ENCODE results near the gene UPF2. TPM values are rescaled to one million over a fixed set of nuclear protein-coding genes. Genes with fewer than 3 reads are reported as not detected.
"Not testable (repeated sequence)": the region's sequence is repeated elsewhere in the genome, so short reads cannot be mapped to it uniquely, and the experiment has no call there.

Gene UPF2
- total and polyA plus RNA-seq, 2 donors, result 20.2 to 31.4 TPM

GRCh38 chr10:12022580-12023257, 19.9 kb downstream of the UPF2 start:
- Histone ChIP-seq H3K27ac (ENCODE audit: low read depth) (no peak overlapping the region), H3K4me1 (ENCODE audit: insufficient read depth) (no peaks in the 10 kb centered on the region), H3K4me3 (ENCODE audit: low read depth, low read length) (no peak overlapping the region), H3K36me3 (ENCODE audit: insufficient read depth) (no peaks in the 10 kb centered on the region)
- no peak for DNase-seq (ENCODE audit: extremely low spot score)
- 71% methylated on average over 1 of the region's 1 CpG for WGBS

- Histone ChIP-seq H3K27ac (ENCODE audit: low read depth) (no peak overlapping the region), H3K4me1 (ENCODE audit: insufficient read depth) (no peaks in the 10 kb centered on the region), H3K36me3 (ENCODE audit: insufficient read depth) (no peaks in the 10 kb centered on the region), H3K4me3 (ENCODE audit: low read depth, low read length) (no peak overlapping the region)
- 91% methylated on average over 2 of the region's 2 CpGs for WGBS
- DNase-seq (ENCODE audit: extremely low spot score), result no peak
These were observed 22.0 kb downstream of the UPF2 start for GRCh38 chr10:12020574-12020973.

GRCh38 chr10:12019283-12019971, 23.2 kb downstream of the UPF2 start:
- Histone ChIP-seq H3K4me3 (ENCODE audit: low read depth, low read length) (no peak overlapping the region), H3K4me1 (ENCODE audit: insufficient read depth) (no peaks in the 10 kb centered on the region), H3K27ac (ENCODE audit: low read depth) (peak overlapping the region; percentile 23), H3K36me3 (ENCODE audit: insufficient read depth) (no peaks in the 10 kb centered on the region)
- no peak for DNase-seq (ENCODE audit: extremely low spot score)
- WGBS, result 61% methylated on average over 9 of the region's 9 CpGs

- Histone ChIP-seq H3K27ac (ENCODE audit: low read depth) (no peak overlapping the region), H3K4me3 (ENCODE audit: low read depth, low read length) (no peak overlapping the region), H3K36me3 (ENCODE audit: insufficient read depth) (no peaks in the 10 kb centered on the region), H3K4me1 (ENCODE audit: insufficient read depth) (no peaks in the 10 kb centered on the region)
- no peak for DNase-seq (ENCODE audit: extremely low spot score)
- 86% methylated on average over 6 of the region's 6 CpGs for WGBS
These were observed 23.9 kb downstream of the UPF2 start for GRCh38 chr10:12018438-12019282.

GRCh38 chr10:12013926-12014325, 28.7 kb downstream of the UPF2 start:
- WGBS, result 95% methylated on average over 1 of the region's 1 CpG
- H3K27ac ChIP-seq (ENCODE audit: low read depth), result no peak overlapping the region
- H3K4me3 ChIP-seq (ENCODE audit: low read depth, low read length), result no peak overlapping the region
- no peaks in the 10 kb centered on the region for H3K4me1 ChIP-seq (ENCODE audit: insufficient read depth)
- DNase-seq (ENCODE audit: extremely low spot score), result no peak
- H3K36me3 ChIP-seq (ENCODE audit: insufficient read depth), result peaks cover 4% of the 10 kb centered on the region

GRCh38 chr10:12013391-12013790, 29.2 kb downstream of the UPF2 start:
- not testable (repeated sequence) for H3K27ac ChIP-seq (ENCODE audit: low read depth); DNase-seq (ENCODE audit: extremely low spot score); H3K4me3 ChIP-seq (ENCODE audit: low read depth, low read length); H3K36me3 ChIP-seq (ENCODE audit: insufficient read depth); H3K4me1 ChIP-seq (ENCODE audit: insufficient read depth)
- 97% methylated on average over 6 of the region's 6 CpGs for WGBS

- Histone ChIP-seq H3K27ac (ENCODE audit: low read depth) (no peak overlapping the region), H3K4me3 (ENCODE audit: low read depth, low read length) (no peak overlapping the region), H3K36me3 (ENCODE audit: insufficient read depth) (peaks cover 5% of the 10 kb centered on the region), H3K4me1 (ENCODE audit: insufficient read depth) (no peaks in the 10 kb centered on the region)
- no peak for DNase-seq (ENCODE audit: extremely low spot score)
- 97% methylated on average over 4 of the region's 4 CpGs for WGBS
These were observed 32.3 kb downstream of the UPF2 start for GRCh38 chr10:12010353-12010752.

GRCh38 chr10:12008842-12009241, 33.8 kb downstream of the UPF2 start:
- not testable (repeated sequence) for H3K27ac ChIP-seq (ENCODE audit: low read depth); H3K4me1 ChIP-seq (ENCODE audit: insufficient read depth); H3K36me3 ChIP-seq (ENCODE audit: insufficient read depth); DNase-seq (ENCODE audit: extremely low spot score); H3K4me3 ChIP-seq (ENCODE audit: low read depth, low read length)

- 85% methylated on average over 4 of the region's 4 CpGs for WGBS
- peaks cover 7% of the 10 kb centered on the region for H3K36me3 ChIP-seq (ENCODE audit: insufficient read depth)
- no peak overlapping the region for H3K27ac ChIP-seq (ENCODE audit: low read depth)
- DNase-seq (ENCODE audit: extremely low spot score), result no peak
- no peak overlapping the region for H3K4me3 ChIP-seq (ENCODE audit: low read depth, low read length)
- H3K4me1 ChIP-seq (ENCODE audit: insufficient read depth), result no peaks in the 10 kb centered on the region
These were observed 35.9 kb downstream of the UPF2 start for GRCh38 chr10:12006671-12007070.

- Histone ChIP-seq H3K4me3 (ENCODE audit: low read depth, low read length) (no peak overlapping the region), H3K36me3 (ENCODE audit: insufficient read depth) (peaks cover 3% of the 10 kb centered on the region), H3K4me1 (ENCODE audit: insufficient read depth) (no peaks in the 10 kb centered on the region), H3K27ac (ENCODE audit: low read depth) (no peak overlapping the region)
- DNase-seq (ENCODE audit: extremely low spot score), result no peak
- WGBS, result 77% methylated on average over 6 of the region's 6 CpGs
These were observed 48.7 kb downstream of the UPF2 start for GRCh38 chr10:11993834-11994468.

GRCh38 chr10:11988924-11989323, 53.7 kb downstream of the UPF2 start:
- WGBS, result 86% methylated on average over 1 of the region's 1 CpG
- no peaks in the 10 kb centered on the region for H3K4me1 ChIP-seq (ENCODE audit: insufficient read depth)
- DNase-seq (ENCODE audit: extremely low spot score), result no peak

GRCh38 chr10:11986593-11987216, 55.9 kb downstream of the UPF2 start:
- WGBS, result 39% methylated on average over 7 of the region's 7 CpGs

More at GRCh38 chr10:11988924-11989323, 53.7 kb downstream of the UPF2 start:
- no peaks in the 10 kb centered on the region for H3K36me3 ChIP-seq (ENCODE audit: insufficient read depth)
- H3K27ac ChIP-seq (ENCODE audit: low read depth), result no peak overlapping the region
- H3K4me3 ChIP-seq (ENCODE audit: low read depth, low read length), result no peak overlapping the region

GRCh38 chr10:11982253-11982652, 60.4 kb downstream of the UPF2 start:
- Histone ChIP-seq H3K4me3 (ENCODE audit: low read depth, low read length) (no peak overlapping the region), H3K36me3 (ENCODE audit: insufficient read depth) (no peaks in the 10 kb centered on the region), H3K27ac (ENCODE audit: low read depth) (no peak overlapping the region), H3K4me1 (ENCODE audit: insufficient read depth) (no peaks in the 10 kb centered on the region)
- no peak for DNase-seq (ENCODE audit: extremely low spot score)
- WGBS, result over 99% methylated on average over 3 of the region's 3 CpGs

More at GRCh38 chr10:11986593-11987216, 55.9 kb downstream of the UPF2 start:
- Histone ChIP-seq H3K4me1 (ENCODE audit: insufficient read depth) (no peaks in the 10 kb centered on the region), H3K36me3 (ENCODE audit: insufficient read depth) (no peaks in the 10 kb centered on the region), H3K4me3 (ENCODE audit: low read depth, low read length) (no peak overlapping the region), H3K27ac (ENCODE audit: low read depth) (no peak overlapping the region)
- peak; percentile 59 for DNase-seq (ENCODE audit: extremely low spot score)
